ENCODE measurements around the gene EPB41L1. TPM values are rescaled to one million over a fixed set of nuclear protein-coding genes. Genes with fewer than 3 reads are reported as not detected.

EPB41L1 gene
- total RNA-seq, 4 donors from 2014 or later: 9.0 to 33.5 (median 20.4) TPM

DNA sequence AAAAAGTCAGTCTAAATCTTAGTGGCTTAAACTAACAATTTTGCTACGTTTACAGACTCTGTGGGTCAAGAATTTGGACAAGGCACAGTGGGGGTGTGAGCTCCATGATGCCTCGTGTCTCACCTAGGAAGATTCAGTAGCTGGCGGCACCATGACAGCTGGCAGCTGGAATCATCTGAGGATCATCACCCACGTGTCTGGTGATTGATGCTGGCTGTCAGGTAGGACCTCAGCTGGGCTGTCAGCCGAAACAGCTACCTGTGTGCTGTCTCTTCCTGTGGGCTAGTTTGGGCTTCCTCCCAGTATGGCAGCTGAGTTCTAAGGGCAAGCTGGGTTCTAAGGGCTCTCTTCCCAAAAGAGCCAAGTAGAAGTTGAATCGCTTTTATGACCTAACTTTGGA is 125.2 kb downstream of the EPB41L1 start:
- peak in 1 of 2 donors; percentile 39 for DNase-seq (ENCODE audit: low spot score in 2 of 2)
- intact Hi-C loops (cut with DNase I; ENCODE audit: low total_unique reads): no loop called here
- WGBS, 2 donors: 77 to 78% methylated on average over 6 of the region's 6 CpGs
- no peak for TF ChIP-seq POLR2A (IDR thresholded peaks at IDR 0.05)
- TF ChIP-seq CTCF (IDR thresholded peaks at IDR 0.05): no peak
- no peak overlapping the region for H3K4me3 ChIP-seq (ENCODE audit: low read depth, poor library complexity, severe bottlenecking)

GRCh38 chr20:36281785-36282380 is 127.3 kb downstream of the EPB41L1 start:
- intact Hi-C loops (cut with DNase I; ENCODE audit: low total_unique reads): no loop called here
- TF ChIP-seq POLR2A (IDR thresholded peaks at IDR 0.05) (no peak), CTCF (IDR thresholded peaks at IDR 0.05) (no peak)
- 72 to 76% methylated on average over 10 of the region's 10 CpGs for WGBS, 2 donors
- peak in 1 of 2 donors; percentile 70 for DNase-seq (ENCODE audit: low spot score in 2 of 2)
- H3K4me3 ChIP-seq (ENCODE audit: low read depth, poor library complexity, severe bottlenecking): no peak overlapping the region

Other genes with a start within 250 kb of the EPB41L1 start
- gene SCAND1, start 200.2 kb upstream of the EPB41L1 start, total RNA-seq: 100 to 1,000 TPM in 1 of 4 donors, 10 to 100 TPM in 3; 70.0 to 122 (median 89.9) TPM
- 10 to 100 TPM in 1 of 4 donors, 1 to 10 TPM in 3; 6.2 to 11.5 (median 7.6) TPM for gene CNBD2, start 186.2 kb upstream of the EPB41L1 start, total RNA-seq
- 10 to 100 TPM; 37.1 to 54.5 (median 38.7) TPM for gene AAR2, start 81.7 kb downstream of the EPB41L1 start, total RNA-seq
- 100 to 1,000 TPM in 1 of 4 donors, 10 to 100 TPM in 3; 75.9 to 162 (median 87.7) TPM for gene DLGAP4, start 151.6 kb downstream of the EPB41L1 start, total RNA-seq

Measured in lower leg skin (tissue), 4 donors.